ENCODE data around the gene RHOA. TPM values are rescaled to one million over a fixed set of nuclear protein-coding genes. Genes with fewer than 3 reads are reported as not detected.

The RHOA gene
- total and polyA plus RNA-seq, 2 of the 4 experiments (the other 2 are of a cell fraction): 383 to 879 TPM

GRCh38 chr3:49358884-49359225, 52.9 kb downstream of the RHOA start:
- H3K4ac ChIP-seq (ENCODE audit: low read depth, low read length): peak overlapping the region; percentile 99
- peak overlapping the region; percentile 6; the same call in 1 of the 2 replicates for H3K4me2 ChIP-seq (ENCODE audit: low read depth, low read length)
- H2BK15ac ChIP-seq (ENCODE audit: low read depth, low read length): peak overlapping the region; percentile 78; the same call in 2 of the 3 replicates
- no peak overlapping the region for H3K4me3 ChIP-seq (ENCODE audit: insufficient read depth, low read depth, low read length)
- WGBS, 2 experiments (ENCODE audit: extremely low coverage in 2 of 2, insufficient read length in 1 of 2): no CpG with 5 or more reads among the region's 3 CpGs
- peaks cover 29% of the 10 kb centered on the region for H3K4me1 ChIP-seq (ENCODE audit: control insufficient read depth, insufficient read depth, low read length)
- peaks cover 33% of the 10 kb centered on the region for H4K20me1 ChIP-seq (ENCODE audit: insufficient read depth, low read length)
- H2AFZ ChIP-seq (replicated peaks; ENCODE audit: low read length, poor library complexity): peak overlapping the region; percentile 1
- in situ Hi-C loops (cut with MboI; ENCODE audit: low sequenced_read_pairs) (no loop called here), dilution Hi-C loops (cut with HindIII; ENCODE audit: low sequenced_read_pairs, unreplicated experiment) (no loop called here), intact Hi-C loops (cut with micrococcal nuclease) (loop anchor here (1.0 kb wide), 1 partner anchor 19 kb away; the partner anchor contains the start of gene USP4)
- DNase-seq (no peak), ATAC-seq (ENCODE audit: low read depth) (peak; percentile 0; the same call in 1 of the 2 replicates)
- peak overlapping the region; percentile 98 for H2BK5ac ChIP-seq (ENCODE audit: low read depth, low read length, poor library complexity, severe bottlenecking)
- no peaks in the 10 kb centered on the region for H3K9me3 ChIP-seq (ENCODE audit: control insufficient read depth, insufficient read depth, low read length)
- H3K79me1 ChIP-seq (ENCODE audit: low read depth in 1 of 2, low read length in 2 of 2): peaks cover 26 to 66% of the 10 kb centered on the region in 2 experiments
- peak overlapping the region; percentile 66 for H3K18ac ChIP-seq (ENCODE audit: low read depth, low read length)
- peak overlapping the region; percentile 93; the same call in 1 of the 2 replicates for H3K23ac ChIP-seq (ENCODE audit: low read depth, low read length)
- H4K8ac ChIP-seq (ENCODE audit: low read depth in 2 of 2, low read length in 2 of 2): peak overlapping the region; percentile 95 to 99
- H4K91ac ChIP-seq (ENCODE audit: insufficient read depth, low read depth, low read length): peak overlapping the region; percentile 97
- H2AK5ac ChIP-seq (ENCODE audit: low read depth, low read length): peak overlapping the region; percentile 98
- TF ChIP-seq MAZ (IDR thresholded peaks at IDR 0.05; ENCODE audit: borderline replicate concordance, low read depth, low read length): no peak
- no peak for TF ChIP-seq CHD1 (IDR thresholded peaks at IDR 0.05; ENCODE audit: low read depth, low read length)
- TF ChIP-seq CTCF (conservative IDR thresholded peaks at IDR 0.05; ENCODE audit: low read depth, low read length): no peak
- no peak for TF ChIP-seq RCOR1 (IDR thresholded peaks at IDR 0.05; ENCODE audit: insufficient replicate concordance, low read length)
- no peak for TF ChIP-seq FOS (IDR thresholded peaks at IDR 0.05; ENCODE audit: low read depth, low read length)
- TF ChIP-seq USF2 (IDR thresholded peaks at IDR 0.05; ENCODE audit: low read depth, low read length): no peak
- H4K5ac ChIP-seq (ENCODE audit: low read depth, low read length): peak overlapping the region; percentile 79
- H3K36me3 ChIP-seq (ENCODE audit: control insufficient read depth, insufficient read depth, low read length): peaks cover 42% of the 10 kb centered on the region
- 0 out of 2 replicates have a peak, but pooled peaks cover 5% of the 10 kb centered on the region for H3K9me1 ChIP-seq (ENCODE audit: insufficient read depth, low read length)
- no TSS peak for BruUV-seq (replicated peaks)
- H3K14ac ChIP-seq (replicated peaks; ENCODE audit: low read depth, low read length): peak overlapping the region; percentile 97
- H3K27me3 ChIP-seq (ENCODE audit: control insufficient read depth, insufficient read depth, low read length): no peaks in the 10 kb centered on the region
- peak overlapping the region; percentile 75 for H2AK9ac ChIP-seq (replicated peaks; ENCODE audit: low read depth, low read length, poor library complexity)
- H3K27ac ChIP-seq (ENCODE audit: insufficient read depth, low read length): peak overlapping the region; percentile 99
- ChIA-PET POLR2A (ENCODE audit: unreplicated experiment) (no interaction called here), CTCF (no interaction called here)
- peak overlapping the region; percentile 22 for H2BK120ac ChIP-seq (ENCODE audit: low read depth, low read length)
- peak overlapping the region; percentile 87 for H3K56ac ChIP-seq (ENCODE audit: extremely low read depth, insufficient read depth, low read length)
- peak overlapping the region; percentile 40; the same call in 1 of the 2 replicates for H2BK20ac ChIP-seq (ENCODE audit: low read depth, low read length)
- H3K9ac ChIP-seq (ENCODE audit: low read depth, low read length): peak overlapping the region; percentile 89

Data from IMR-90 (cell line).